B cell (primary cell): ENCODE results near the gene BPIFB2.

Source experiments
- CTCF ChIP-seq: fragments of 200-600 bp; IDR thresholded peaks from one replicate; pipeline ENCODE4 v1.8.0; 2022; ENCODE audit warnings: antibody characterized with exemption, mild to moderate bottlenecking
- EZH2 ChIP-seq: IDR thresholded peaks from 2 replicates; pipeline ENCODE4 v1.6.1; 2012; ENCODE audit warnings: borderline replicate concordance, low read depth, mild to moderate bottlenecking, moderate library complexity, low read length; ENCODE audit not compliant: insufficient read depth, poor library complexity, severe bottlenecking

- TF ChIP-seq CTCF: no peak
- TF ChIP-seq EZH2: no peak
These were observed 34.9 kb downstream of the BPIFB2 start for GRCh38 chr20:33042430-33042829.
